Spleen (tissue), 11 donors: ENCODE data around the gene RIMS4. TPM values are rescaled to one million over a fixed set of nuclear protein-coding genes. Genes with fewer than 3 reads are reported as not detected.

Experiments used
- DNase-seq: peaks from one replicate; pipeline ENCODE4 v3.0.0-alpha.2; 2020
- H3K27ac ChIP-seq, 8 donors: fragments of 200-600 bp; sonication (generic) in 7 of 8; 1 replicate in 4 of 8; 2 replicates in 4 of 8; pipeline versions ENCODE4 v1.5.0 to v1.8.0; 2016 to 2021; ENCODE audit warnings: inconsistent platforms in 4 of 8, mild to moderate bottlenecking in 4 of 8, moderate library complexity in 1 of 8
- H3K27me3 ChIP-seq, 7 donors: fragments of 200-600 bp; sonication (generic) in 6 of 7; replicated peaks in 1 of 7; 1 replicate in 4 of 7; 2 replicates in 3 of 7; pipeline versions ENCODE4 v1.5.0 to v1.8.0; 2016 to 2021; ENCODE audit warnings: inconsistent platforms in 3 of 7, mild to moderate bottlenecking in 1 of 7
- H3K36me3 ChIP-seq, 6 donors: fragments of 200-600 bp; sonication (generic) in 5 of 6; 1 replicate in 4 of 6; 2 replicates in 2 of 6; pipeline versions ENCODE4 v1.5.0 to v1.8.0; 2016 to 2021; ENCODE audit warnings: inconsistent platforms in 2 of 6
- H3K4me1 ChIP-seq, 6 donors: fragments of 200-600 bp; sonication (generic) in 5 of 6; 1 replicate in 3 of 6; 2 replicates in 3 of 6; pipeline versions ENCODE4 v1.5.0 to v1.8.0; 2016 to 2021; ENCODE audit warnings: inconsistent platforms in 3 of 6
- H3K4me3 ChIP-seq, 8 donors: fragments of 200-600 bp; sonication (generic) in 7 of 8; 1 replicate in 4 of 8; 2 replicates in 4 of 8; pipeline versions ENCODE4 v1.5.0 to v1.8.0; 2016 to 2021; ENCODE audit warnings: inconsistent platforms in 4 of 8, mild to moderate bottlenecking in 4 of 8, moderate library complexity in 2 of 8
- H3K9me3 ChIP-seq, 8 donors: fragments of 200-600 bp; sonication (generic) in 7 of 8; 1 replicate in 4 of 8; 2 replicates in 4 of 8; pipeline versions ENCODE4 v1.5.0 to v1.8.0; 2016 to 2021; ENCODE audit warnings: inconsistent platforms in 4 of 8
- CTCF ChIP-seq, 11 experiments: fragments of 200-600 bp in 7 of 11; fragments of 450-650 bp in 4 of 11; sonication (generic) in 4 of 11; IDR thresholded peaks in 8 of 11; conservative IDR thresholded peaks in 3 of 11; 1 replicate in 7 of 11; 2 replicates in 4 of 11; pipeline versions ENCODE4 v1.4.0 to v1.8.0; 2016 to 2021; ENCODE audit warnings: antibody characterized with exemption in 11 of 11, inconsistent platforms in 4 of 11, mild to moderate bottlenecking in 1 of 11
- POLR2A ChIP-seq, 3 donors: fragments of 450-650 bp; IDR thresholded peaks; one replicate each; pipeline ENCODE4 v1.5.1; 2017; ENCODE audit warnings: antibody characterized with exemption in 3 of 3, mild to moderate bottlenecking in 1 of 3
- POLR2AphosphoS5 ChIP-seq, 3 donors: sonication (generic); formaldehyde crosslinking; IDR thresholded peaks; one replicate each; pipeline ENCODE4 v1.5.1; 2017; ENCODE audit warnings: antibody characterized with exemption in 3 of 3
- WGBS, 5 donors: extraction: QIAGEN DNeasy Blood & Tissue Kit in 3 of 5; methylation state at CpG; one replicate each; pipeline versions ENCODE4 v1.1.5 to v1.1.7; 2013 to 2018; 5-methylcytosine and 5-hydroxymethylcytosine counted together
- intact Hi-C: fragments of 100-400 bp; cut with DNase I; formaldehyde crosslinking; loops from one replicate; pipeline ENCODE4 v1.15.0; 2023; ENCODE audit warnings: low total_unique reads
- polyA plus RNA-seq, 3 donors: library from polyadenylated mRNA; stranded (reverse); fragments of 200-250 nt; gene quantifications; one replicate each; pipeline ENCODE4 v1.2.1, GENCODE V29; 2013
- total RNA-seq, 7 donors: library from RNA; depleted of rRNA in 3 of 7; stranded (reverse); fragments of >200 nt in 3 of 7; fragmentation: NEBNext Ultra II Directional in 4 of 7; extraction: Animal tissue kit (Norgen Biotek cat#: 25700) in 4 of 7; gene quantifications; one replicate each; pipeline versions ENCODE4 v1.1.0 to v1.2.1, GENCODE V29; 2016 to 2021
- donor health status: healthy with polysubstance abuse.
- donor health status: DM: no; HTN: no; CAD: no; lungs with moderate emphysema.
- donor health status: DM: no; HTN: no; CAD: no.
- donor health status: Bipolar disorder and iron deficiency.
- donor health status: healthy.
- donor health status: DM: no; HTN: no; CAD: no.
- donor health status: DM: yes; HTN: yes; CAD: no.

The RIMS4 gene
- total and polyA plus RNA-seq, 10 donors, result under 0.01 to 0.02 TPM; not detected in 8

GRCh38 chr20:44805979-44806620 lies 4.2 kb downstream of the RIMS4 start:
- Histone ChIP-seq H3K27ac (no peak overlapping the region), H3K4me3 (no peak overlapping the region), H3K9me3 (no peaks in the 10 kb centered on the region), H3K36me3 (no peaks in the 10 kb centered on the region), H3K4me1 (peaks cover 0 to 13% (median 7%) of the 10 kb centered on the region in 6 donors), H3K27me3 (peaks cover 10 to 72% (median 41%) of the 10 kb centered on the region in 7 donors)
- DNase-seq, result no peak
- intact Hi-C loops, result no loop called here
- no peak for TF ChIP-seq POLR2A (IDR thresholded peaks at IDR 0.05)
- no peak for TF ChIP-seq CTCF (IDR thresholded peaks at IDR 0.05 in 8 of 11, conservative IDR thresholded peaks at IDR 0.05 in 3 of 11)
- TF ChIP-seq POLR2AphosphoS5 (IDR thresholded peaks at IDR 0.05), result no peak
- WGBS, 5 donors, result 15 to 30% (median 25%) methylated on average over 5 to 9 of the region's 9 CpGs

- no peaks in the 10 kb centered on the region for H3K9me3 ChIP-seq
- WGBS, 5 donors, result 48 to 61% (median 52%) methylated on average over 9 of the region's 9 CpGs
- peaks cover 10 to 66% (median 35%) of the 10 kb centered on the region in 7 donors for H3K27me3 ChIP-seq
- H3K36me3 ChIP-seq, result no peaks in the 10 kb centered on the region
- no peak for TF ChIP-seq CTCF (IDR thresholded peaks at IDR 0.05 in 8 of 11, conservative IDR thresholded peaks at IDR 0.05 in 3 of 11)
- TF ChIP-seq POLR2A (IDR thresholded peaks at IDR 0.05), result no peak
- no peak for TF ChIP-seq POLR2AphosphoS5 (IDR thresholded peaks at IDR 0.05)
- no peak overlapping the region for H3K4me3 ChIP-seq
- DNase-seq, result no peak
- H3K27ac ChIP-seq, result no peak overlapping the region
- H3K4me1 ChIP-seq, result peaks cover 0 to 7% (median 7%) of the 10 kb centered on the region in 6 donors
- intact Hi-C loops, result no loop called here
Observed at GRCh38 chr20:44805335-44805978, 4.9 kb downstream of the RIMS4 start.

DNA sequence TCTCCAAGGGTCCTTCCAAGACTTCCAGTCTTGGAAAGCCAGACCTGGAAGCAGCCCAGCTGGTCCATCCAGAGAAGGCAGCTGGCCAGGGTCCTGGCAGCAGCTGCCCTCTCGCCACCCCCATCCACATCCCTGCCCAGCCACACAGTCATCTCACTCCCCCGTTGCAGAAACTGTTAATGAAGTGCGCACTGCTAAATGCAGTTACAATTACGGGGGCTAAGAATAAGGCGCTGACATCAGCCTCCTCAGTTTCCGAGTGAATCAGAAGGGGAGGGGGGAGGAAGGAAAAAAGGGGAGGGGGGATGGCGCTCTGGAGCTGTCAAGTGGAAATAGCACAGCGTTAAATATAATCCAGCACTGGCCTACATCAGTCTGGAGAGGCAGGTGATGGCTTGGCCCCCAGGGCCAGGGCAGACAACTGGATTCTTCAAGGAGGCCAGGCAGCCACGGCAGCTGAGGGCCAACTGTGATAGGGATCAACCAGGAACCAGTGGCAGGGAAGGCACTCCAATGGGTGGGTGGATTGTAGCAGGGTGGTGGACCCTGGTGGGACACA lies 6.9 kb downstream of the RIMS4 start:
- no peak for DNase-seq
- intact Hi-C loops, result no loop called here
- H3K9me3 ChIP-seq, result no peaks in the 10 kb centered on the region
- no peak overlapping the region for H3K27ac ChIP-seq
- TF ChIP-seq CTCF (IDR thresholded peaks at IDR 0.05 in 8 of 11, conservative IDR thresholded peaks at IDR 0.05 in 3 of 11) (no peak), POLR2AphosphoS5 (IDR thresholded peaks at IDR 0.05) (no peak), POLR2A (IDR thresholded peaks at IDR 0.05) (no peak)
- no peaks in the 10 kb centered on the region for H3K36me3 ChIP-seq
- WGBS, 5 donors, result 40 to 55% (median 46%) methylated on average over 9 of the region's 9 CpGs
- H3K4me3 ChIP-seq, result no peak overlapping the region
- peaks cover 0 to 51% (median 19%) of the 10 kb centered on the region in 7 donors for H3K27me3 ChIP-seq
- H3K4me1 ChIP-seq, result no peaks in the 10 kb centered on the region

DNA sequence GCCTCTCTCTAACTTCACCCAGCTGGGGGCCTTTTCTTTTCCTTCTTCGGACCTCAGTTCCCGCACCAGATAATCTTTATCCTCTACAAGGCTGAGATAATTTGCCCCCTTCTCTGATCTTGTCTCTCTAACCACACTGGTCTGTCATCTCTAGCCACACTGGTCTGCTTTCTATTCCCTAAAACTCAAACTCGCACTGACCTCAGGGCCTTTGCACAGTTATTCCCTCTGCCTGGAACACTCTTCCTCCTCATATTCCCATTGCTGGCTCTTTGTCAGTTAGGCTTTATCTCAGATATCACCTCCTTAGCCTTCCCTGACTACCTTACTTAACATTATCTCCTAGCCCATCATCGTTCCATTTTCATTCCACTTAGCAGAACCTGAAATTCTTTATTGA lies 7.6 kb downstream of the RIMS4 start:
- Histone ChIP-seq H3K4me1 (no peaks in the 10 kb centered on the region), H3K9me3 (no peaks in the 10 kb centered on the region), H3K4me3 (no peak overlapping the region), H3K27me3 (peaks cover 0 to 48% (median 18%) of the 10 kb centered on the region in 7 donors), H3K36me3 (no peaks in the 10 kb centered on the region), H3K27ac (no peak overlapping the region)
- 90 to 97% (median 93%) methylated on average over 4 of the region's 4 CpGs for WGBS, 5 donors
- no peak for TF ChIP-seq CTCF (IDR thresholded peaks at IDR 0.05 in 8 of 11, conservative IDR thresholded peaks at IDR 0.05 in 3 of 11)
- no peak for TF ChIP-seq POLR2A (IDR thresholded peaks at IDR 0.05)
- TF ChIP-seq POLR2AphosphoS5 (IDR thresholded peaks at IDR 0.05), result no peak
- intact Hi-C loops, result no loop called here
- no peak for DNase-seq
